ENCODE measurements around the gene CXCL9.
"Not testable (repeated sequence)": the region's sequence is repeated elsewhere in the genome, so short reads cannot be mapped to it uniquely, and the experiment has no call there.

Gene CXCL9

GRCh38 chr4:76011700-76012387 is 4.5 kb upstream of the CXCL9 start:
- no peak for DNase-seq

- DNase-seq, result no peak
These were observed 3.8 kb upstream of the CXCL9 start for GRCh38 chr4:76011018-76011670.

DNA sequence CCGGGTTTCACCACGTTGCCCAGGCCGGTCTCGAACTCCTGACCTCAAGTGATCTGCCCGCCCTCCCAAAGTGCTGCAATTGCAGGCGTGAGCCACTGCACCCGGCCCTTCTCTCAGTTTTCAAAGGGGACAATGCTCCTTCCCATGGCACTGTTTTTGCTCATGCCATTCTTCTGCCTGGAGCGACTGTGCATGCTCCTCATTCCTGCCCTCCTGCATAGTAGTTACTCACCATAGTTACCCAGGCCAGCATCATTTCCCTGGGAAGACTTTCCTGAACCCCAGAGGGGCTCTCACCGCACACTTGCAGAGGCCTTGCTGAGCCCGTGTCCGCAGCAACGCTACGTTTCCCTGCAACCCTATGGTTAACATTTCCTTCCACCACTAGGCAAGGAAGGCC is 3.3 kb upstream of the CXCL9 start:
- DNase-seq, result no peak

DNA sequence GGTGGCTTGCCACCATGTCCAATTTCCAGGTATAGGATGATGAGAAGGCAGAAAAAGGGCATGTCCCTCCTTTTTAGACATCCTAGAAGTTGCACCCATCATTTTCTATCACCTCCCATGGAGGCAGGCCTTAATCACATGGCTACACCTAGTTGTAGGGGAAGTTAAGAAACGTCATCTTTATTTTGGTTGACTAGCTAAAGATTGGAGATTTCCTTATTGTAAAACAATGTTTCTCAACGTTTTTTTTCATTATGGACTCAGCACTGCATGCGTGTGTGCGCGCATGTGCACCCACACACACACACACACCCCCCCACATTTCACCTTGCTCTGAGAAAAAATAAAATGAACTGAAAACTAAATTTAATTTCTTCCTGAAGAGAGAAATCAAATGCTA is 2.0 kb upstream of the CXCL9 start:
- no peak for DNase-seq

DNA sequence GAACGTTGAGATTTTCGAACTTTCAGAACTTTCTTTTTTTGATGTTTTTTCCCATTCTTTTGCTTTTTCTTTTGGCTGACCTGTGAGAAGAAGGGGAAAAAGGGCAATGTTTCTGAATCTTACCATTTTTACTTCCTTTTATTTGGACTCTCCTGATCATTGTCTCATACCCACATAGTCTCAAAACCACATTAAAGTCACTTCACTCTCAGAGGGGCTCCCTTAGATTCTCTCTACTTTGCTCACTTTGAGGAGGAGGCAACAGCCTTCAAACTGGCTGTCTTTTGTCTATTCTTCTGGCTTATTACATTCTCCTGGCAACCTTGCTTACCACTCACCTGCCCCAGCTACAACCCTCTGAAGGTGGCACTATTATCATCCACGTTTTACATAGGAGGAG is 3.7 kb downstream of the CXCL9 start:
- no peak for DNase-seq

- DNase-seq, result no peak
These were observed 4.3 kb downstream of the CXCL9 start for GRCh38 chr4:76003035-76003434.

- DNase-seq, result no peak
These were observed 5.1 kb downstream of the CXCL9 start for GRCh38 chr4:76002176-76002575.

DNA sequence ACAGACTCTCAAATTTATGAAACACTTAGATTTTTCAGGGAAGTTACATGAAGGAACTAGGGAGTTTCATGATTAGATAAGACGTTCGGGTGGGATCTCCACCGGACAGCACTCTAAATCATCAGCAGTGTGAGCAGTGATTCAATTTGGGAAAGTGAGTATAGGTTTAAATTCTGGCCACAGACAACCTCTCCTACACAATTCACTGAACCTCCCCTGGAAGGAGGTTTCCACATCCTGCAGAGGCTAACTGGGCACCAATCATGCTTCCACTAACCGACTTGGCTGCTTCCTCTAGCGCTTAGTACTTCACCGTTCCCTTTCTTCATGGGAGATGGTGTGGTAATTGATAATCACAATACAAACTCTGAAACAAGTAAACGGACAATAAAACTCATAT is 5.6 kb downstream of the CXCL9 start:
- DNase-seq, result no peak

DNA sequence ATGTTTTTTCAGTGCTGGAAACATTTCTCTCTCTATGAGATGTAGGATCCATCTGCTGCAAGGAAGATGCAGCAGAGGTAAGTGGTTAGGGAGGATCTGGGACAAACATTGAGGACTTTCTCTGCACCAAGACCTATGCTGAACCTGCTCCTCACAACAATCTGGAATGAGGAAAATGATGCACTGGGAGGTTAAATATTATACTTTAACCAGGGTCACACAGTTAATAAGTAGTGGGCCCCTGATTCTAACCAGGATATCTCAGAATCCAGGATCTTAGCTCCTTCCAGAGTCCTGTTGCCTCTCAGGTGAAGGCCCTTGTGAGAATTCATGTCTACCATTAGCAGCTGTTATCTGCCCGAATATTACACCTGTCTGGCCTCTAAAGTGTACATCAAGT is 7.0 kb downstream of the CXCL9 start:
- DNase-seq, result no peak

- DNase-seq, result not testable (repeated sequence)
These were observed 8.7 kb downstream of the CXCL9 start for GRCh38 chr4:75998525-75999147.

DNA sequence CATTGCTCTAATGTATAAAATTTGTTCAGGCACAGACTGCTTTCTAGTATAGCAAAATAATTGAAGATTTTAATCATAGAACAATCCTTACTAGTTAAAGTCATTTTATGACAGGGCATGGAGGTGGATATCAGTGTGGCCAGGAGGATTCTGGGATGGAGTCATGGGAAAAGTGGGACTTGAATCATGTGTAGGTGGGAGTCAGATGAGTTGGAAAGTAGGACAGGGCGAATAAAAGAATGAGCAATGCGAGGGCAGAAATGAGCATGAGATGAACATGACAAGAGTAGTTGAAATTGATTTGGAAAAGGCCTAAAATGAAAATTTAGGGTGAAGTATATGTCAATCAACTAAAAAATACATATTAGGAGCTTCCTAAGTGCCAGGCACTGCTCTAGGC is 9.4 kb downstream of the CXCL9 start:
- DNase-seq, result no peak

DNA sequence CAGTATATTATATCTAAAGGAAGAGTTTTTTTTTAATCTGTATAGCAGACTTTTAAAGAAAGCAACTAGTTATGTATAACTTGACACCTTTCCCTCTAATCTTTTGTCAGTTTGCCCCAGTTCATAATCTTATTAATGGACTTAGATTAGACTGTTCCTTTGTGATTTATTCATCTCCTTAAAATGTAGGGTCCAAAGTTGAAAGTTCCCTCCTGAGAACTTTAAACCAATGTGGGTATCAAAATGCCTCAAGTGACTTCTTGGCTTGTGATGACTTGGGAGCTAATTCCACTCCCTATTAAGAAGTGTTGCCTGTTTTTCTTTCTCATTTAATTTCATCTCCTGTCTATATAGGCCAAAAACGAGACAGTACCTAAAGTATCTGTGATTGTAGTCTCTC is 10.2 kb downstream of the CXCL9 start:
- DNase-seq, result no peak

GRCh38 chr4:75995727-75996126 is 11.6 kb downstream of the CXCL9 start:
- DNase-seq, result peak; percentile 53

DNA sequence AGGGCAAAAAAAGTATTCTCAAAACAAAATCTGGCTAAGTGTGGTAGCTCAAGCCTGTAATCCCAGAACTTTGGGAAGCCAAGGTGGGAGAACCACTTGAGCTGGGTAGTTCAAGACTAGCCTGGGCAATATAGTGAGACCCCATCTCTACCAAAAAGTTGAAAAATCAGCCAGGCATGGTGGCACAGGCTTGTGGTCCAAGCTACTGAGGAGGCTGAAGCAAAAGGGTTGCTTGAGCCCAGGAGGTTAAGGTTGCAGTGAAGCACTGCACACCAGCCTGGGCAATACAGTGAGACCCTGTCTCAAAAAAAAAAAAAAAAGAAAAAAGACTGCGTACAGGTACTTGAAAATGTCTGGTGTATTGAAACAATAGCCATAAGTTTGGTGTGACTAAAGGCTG is 14.8 kb downstream of the CXCL9 start:
- no peak for DNase-seq

GRCh38 chr4:75989846-75990528 is 17.3 kb downstream of the CXCL9 start:
- DNase-seq, result no peak

- no peak for DNase-seq
These were observed 22.2 kb downstream of the CXCL9 start for GRCh38 chr4:75985116-75985515.

DNA sequence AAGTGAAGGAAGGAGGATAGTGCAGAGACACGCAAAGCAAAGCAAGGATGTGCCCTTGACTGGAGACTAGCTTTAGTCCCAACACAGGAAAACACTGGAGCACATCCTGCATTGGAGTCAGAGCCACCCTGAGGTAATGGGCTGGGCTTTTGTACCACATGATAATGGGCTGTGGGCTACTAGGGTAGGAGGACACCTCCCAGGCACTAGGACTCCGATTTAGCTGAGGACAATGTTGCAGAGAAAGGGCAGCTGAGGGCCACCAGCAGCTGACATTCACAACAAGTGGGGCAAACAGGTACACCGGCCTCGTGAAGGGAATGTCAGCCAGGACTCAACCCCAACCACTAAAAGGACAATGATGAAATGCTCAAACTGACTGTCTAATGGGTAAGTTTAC is 26.7 kb downstream of the CXCL9 start:
- no peak for DNase-seq

DNA sequence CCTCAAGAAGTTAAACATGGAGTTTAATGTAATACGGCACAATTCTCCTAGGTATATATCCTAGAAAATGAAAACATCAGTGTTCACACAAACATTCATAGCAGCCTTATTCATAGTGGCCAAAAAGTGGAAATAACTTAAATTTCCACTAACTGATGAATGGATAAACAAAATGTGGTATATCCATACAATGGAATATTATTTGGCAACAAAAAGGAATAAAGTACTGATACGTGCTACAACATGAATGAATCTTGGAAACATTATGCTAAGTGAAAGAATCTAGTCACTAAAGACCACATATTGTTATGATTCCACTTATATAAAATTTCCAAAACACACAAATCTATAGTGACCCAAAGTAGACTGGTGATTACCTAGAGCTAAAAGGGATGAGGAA is 31.1 kb downstream of the CXCL9 start:
- no peak for DNase-seq

DNA sequence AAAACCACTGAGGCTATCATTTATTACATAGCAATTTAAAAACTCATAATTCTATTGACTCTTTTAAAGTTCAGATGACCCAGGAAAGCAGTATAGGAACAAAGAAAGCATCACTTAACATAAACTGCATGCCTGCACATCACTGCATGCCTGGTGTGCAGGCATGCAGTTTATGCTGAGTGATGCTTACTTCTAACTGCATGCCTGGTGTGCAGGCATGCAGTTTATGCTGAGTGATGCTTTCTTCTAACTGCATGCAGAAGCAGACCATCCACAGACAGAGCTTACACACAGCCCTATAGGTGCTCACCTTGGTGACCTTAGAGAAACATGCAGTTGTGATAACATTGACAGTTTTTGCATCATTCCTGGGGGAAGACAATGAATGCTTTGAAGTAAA is 33.5 kb downstream of the CXCL9 start:
- no peak for DNase-seq

GRCh38 chr4:75968084-75968483 is 39.2 kb downstream of the CXCL9 start:
- no peak for DNase-seq

DNA sequence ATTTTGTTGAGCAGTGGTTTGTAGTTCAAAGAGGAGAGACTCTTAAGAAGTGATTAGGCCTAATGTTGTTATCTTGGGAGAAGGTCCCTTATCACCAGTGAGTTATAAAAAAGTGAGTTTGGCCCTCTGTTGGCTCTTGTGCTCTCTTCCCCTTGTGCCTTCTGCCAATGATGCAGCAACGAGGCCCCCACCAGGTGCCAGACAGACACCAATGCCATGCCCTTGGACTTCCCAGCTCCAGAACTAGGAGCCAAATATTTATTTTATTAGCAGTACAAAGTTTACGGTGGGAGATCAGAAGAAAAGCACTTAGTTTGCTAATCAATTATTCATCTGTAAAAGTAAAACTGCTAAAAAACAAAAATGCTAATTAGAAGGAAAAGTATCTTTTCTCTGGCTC is 43.8 kb downstream of the CXCL9 start:
- no peak for DNase-seq

DNA sequence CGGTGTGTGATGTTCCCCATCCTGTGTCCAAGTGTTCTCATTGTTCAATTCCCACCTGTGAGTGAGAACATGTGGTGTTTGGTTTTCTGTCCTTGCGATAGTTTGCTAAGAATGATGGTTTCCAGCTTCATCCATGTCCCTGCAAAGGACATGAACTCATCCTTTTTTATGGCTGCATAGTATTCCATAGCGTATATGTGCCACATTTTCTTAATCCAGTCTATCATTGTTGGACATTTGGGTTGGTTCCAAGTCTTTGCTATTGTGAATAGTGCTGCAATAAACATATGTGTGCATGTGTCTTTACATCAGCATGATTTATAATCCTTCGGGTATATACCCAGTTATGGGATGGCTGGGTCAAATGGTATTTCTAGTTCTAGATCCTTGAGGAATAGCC is 45.2 kb downstream of the CXCL9 start:
- DNase-seq, result not testable (repeated sequence)

GRCh38 chr4:75958546-75958945 is 48.8 kb downstream of the CXCL9 start:
- not testable (repeated sequence) for DNase-seq

GRCh38 chr4:75954811-75955210 is 52.5 kb downstream of the CXCL9 start:
- not testable (repeated sequence) for DNase-seq
